HG03064 (cell line): ENCODE results near the gene CDH8.

Experiments used
- ATAC-seq: cut with Tn5 transposase; IDR thresholded peaks from one replicate; pipeline ENCODE4 v1.9.1; 2021; ENCODE audit warnings: low read depth; ENCODE audit not compliant: unreplicated experiment

The CDH8 gene

GRCh38 chr16:62033065-62033464 is 3.2 kb downstream of the CDH8 start:
- ATAC-seq = no peak

DNA sequence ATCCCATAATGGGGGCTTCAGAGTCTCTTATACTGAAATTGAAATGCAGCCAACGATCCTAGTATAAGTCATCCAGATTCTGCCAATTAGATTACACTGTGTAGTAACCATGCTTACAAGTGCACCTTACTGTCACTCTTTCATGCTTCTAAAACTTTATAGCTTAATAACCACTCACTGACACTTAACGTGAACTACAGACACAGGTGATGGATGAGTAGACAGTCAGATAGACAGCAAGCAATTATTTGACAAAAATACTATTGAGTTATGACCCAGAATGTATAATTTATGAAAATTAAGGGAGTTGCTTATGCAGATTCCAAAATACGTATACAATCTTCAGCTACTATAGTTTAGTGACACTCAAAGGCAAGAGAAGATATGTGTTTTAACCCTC is 6.3 kb downstream of the CDH8 start:
- ATAC-seq = no peak

GRCh38 chr16:62022688-62023087 is 13.6 kb downstream of the CDH8 start:
- no peak for ATAC-seq

DNA sequence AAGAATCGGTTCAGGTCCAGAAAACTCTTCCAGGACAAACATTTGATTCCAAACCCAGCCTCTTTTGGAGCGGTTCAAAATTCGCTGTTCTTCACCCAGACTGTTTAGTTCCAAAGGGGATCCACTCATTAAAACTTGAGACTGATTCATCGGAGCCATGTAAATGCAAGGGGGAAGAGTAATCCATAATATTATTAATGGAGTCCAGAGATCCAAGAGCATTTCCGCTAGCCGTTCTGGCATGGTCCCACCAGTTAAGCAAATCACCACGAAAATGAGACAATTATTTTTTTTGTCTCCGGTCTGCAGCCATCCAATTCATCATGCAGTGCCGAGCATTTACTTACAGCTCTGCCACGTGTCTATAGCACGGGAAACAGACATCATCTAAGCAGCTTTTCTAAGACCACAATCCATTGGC is 15.1 kb downstream of the CDH8 start:
- ATAC-seq = no peak

- no peak for ATAC-seq
Measured at GRCh38 chr16:62020681-62021080, 15.6 kb downstream of the CDH8 start.

GRCh38 chr16:62019851-62020250 is 16.4 kb downstream of the CDH8 start:
- ATAC-seq = no peak

- no peak for ATAC-seq
Measured at GRCh38 chr16:62018301-62019060, 17.8 kb downstream of the CDH8 start.

GRCh38 chr16:62014319-62014923 is 21.8 kb downstream of the CDH8 start:
- ATAC-seq = no peak

- no peak for ATAC-seq
Measured at GRCh38 chr16:62010186-62010585, 26.1 kb downstream of the CDH8 start.

DNA sequence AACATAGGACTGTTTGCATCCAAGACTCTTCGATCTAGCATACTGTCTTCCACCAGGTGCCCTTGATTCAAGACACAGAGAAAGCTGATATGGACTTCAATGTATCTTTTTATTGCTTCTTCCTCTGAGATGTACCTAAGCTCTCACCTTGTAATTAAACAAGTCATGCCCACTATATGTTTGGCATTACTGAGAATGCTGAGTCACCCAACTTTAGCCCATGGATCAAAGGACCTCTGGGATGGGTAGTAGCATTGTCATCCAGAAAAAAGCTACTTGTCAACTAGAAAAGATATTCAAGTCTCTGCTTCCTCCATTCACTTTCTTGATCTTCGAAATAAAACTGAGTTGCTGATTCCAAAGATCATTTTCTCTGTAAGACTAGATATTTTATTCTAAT is 37.8 kb downstream of the CDH8 start:
- no peak for ATAC-seq

- no peak for ATAC-seq
Measured at GRCh38 chr16:61993108-61993507, 43.1 kb downstream of the CDH8 start.

GRCh38 chr16:61987474-61988012 is 48.7 kb downstream of the CDH8 start:
- no peak for ATAC-seq

DNA sequence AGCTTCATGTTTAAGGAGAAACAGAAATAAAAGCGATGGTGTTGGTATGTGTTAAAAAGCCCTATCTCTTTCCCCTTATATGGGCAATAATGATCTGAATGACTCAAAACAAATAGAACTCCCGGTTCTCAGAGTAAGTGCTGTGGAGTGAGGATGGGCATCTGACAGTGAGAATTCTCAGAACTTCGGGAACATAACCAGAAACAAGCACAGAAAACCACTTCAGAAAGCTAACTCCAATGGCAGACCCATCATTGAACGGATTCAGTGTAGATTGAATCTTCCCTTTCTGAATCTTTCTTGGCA is 67.2 kb downstream of the CDH8 start:
- no peak for ATAC-seq

DNA sequence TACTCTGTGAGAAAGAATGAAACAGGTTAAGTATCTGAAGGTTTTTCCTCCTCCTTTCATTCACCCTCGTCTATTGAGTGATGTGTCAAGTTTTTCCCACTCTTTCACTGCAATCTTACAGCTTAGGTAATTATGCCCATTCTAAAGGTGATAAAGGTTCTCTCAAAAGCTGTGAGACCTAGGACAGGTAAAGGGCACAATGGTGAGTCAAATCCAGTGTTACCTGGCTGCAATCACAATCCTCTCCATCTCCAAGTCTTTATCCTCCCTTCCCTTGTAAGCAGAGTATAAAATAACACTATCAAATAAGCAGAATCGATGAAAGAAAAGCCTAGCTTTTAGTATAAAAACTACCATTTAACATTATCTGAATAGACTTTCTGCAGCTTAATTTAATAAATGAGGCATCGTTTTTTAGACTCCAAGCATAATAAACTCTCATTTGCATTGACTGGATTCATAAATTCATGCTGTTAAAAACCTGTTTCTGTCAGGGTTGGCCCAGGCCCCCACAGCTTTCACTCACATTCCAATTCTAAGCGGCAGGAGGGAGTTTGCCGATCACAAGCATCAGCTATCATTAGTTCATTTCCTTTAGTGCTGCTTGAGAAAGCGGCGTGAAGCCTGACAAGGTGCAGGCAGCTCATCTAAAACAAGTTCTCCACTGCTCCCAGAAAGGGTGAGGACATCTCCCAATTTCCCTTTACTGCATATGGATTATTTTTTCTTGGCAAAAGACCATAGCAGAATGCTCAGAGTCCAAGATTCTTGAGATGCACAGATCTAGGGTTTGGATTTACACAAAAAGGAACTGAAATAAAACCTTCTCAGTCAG is 67.8 kb downstream of the CDH8 start:
- no peak for ATAC-seq

- ATAC-seq = no peak
Measured at GRCh38 chr16:61957075-61957855, 79.0 kb downstream of the CDH8 start.

- no peak for ATAC-seq
Measured at GRCh38 chr16:61952841-61953240, 83.4 kb downstream of the CDH8 start.

DNA sequence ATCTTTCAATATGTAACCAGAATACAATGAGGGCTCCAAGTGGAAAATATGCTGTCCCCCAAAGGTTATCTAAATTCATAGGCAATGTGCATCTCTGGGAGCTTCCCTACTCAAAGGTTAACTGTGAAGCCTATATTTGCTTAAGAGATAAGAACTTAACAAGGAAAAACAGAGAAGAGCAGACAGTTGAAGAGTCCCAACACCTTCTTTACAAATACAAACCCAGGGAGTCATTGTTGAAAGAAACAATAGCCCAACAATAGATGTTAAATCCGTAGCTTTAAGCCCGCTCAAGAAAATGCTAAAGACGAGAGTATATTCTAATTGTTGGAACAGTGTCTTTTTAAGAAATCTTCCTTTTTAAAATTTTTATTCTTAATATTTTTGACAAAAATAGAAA is 87.8 kb downstream of the CDH8 start:
- ATAC-seq = no peak

GRCh38 chr16:61946019-61946418 is 90.2 kb downstream of the CDH8 start:
- ATAC-seq = no peak

DNA sequence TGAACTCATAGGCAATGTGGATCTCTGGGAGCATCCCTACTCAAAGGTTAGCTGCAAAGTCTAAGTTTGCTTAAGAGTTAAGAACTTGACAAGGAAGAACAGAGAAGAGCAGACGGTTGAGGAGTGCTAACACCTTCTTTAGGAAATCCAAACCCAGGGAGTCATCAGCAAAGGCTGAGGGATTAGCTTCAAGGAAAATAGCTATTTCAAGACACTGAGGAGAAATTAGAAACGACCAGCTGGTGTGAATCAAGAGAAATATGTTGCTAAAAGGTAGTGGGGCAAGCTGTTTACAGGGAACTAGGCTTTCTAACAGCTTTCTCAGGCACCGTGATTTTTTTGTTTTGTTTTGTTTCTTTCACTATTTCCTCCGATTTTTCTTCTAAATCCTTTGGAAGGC is 90.7 kb downstream of the CDH8 start:
- ATAC-seq = no peak

DNA sequence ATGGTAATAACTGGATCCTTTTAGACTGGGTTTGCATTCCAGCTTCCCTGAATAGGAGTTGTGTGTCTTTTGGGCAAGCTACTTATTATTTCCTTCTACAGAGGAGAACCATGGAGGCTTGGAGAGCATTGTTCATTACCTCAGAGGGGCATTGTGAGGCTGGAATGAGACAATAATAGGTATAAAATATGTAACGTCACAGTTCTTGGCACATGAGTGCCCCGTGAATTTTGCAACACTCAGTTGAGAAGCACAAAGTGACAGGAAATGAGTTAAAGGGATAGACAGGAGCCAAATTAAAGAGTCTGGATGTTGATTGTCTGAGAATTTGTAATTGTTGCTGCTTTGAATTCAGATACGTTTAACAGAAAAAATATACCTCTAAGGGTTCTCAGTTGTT is 92.2 kb downstream of the CDH8 start:
- ATAC-seq = no peak

DNA sequence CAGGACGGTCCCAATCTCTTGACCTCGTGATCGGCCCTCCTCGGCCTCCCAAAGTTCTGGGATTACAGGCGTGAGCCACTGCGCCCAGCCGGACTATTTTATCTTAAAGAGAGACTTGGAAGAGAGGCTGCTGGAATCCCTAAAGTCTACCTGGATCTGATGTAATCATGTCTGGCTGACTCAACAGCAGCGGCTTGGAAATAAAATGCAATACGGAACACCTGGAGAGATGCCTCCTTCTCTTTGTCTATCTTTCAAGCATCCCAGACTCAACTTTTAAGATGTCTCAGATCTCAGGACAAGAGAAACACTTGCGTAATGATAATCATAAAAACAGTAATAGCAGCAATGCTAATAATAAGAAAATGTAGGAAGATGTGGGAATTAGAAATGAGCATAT is 95.6 kb downstream of the CDH8 start:
- ATAC-seq = no peak
